Osteoblast (primary cell): Measurements from ENCODE around the gene MSX1. TPM values are rescaled to one million over a fixed set of nuclear protein-coding genes. Genes with fewer than 3 reads are reported as not detected.

Experiments
- DNase-seq: peaks from one replicate; pipeline ENCODE4 v3.0.0; 2011; ENCODE audit warnings: low spot score, mixed read lengths; ENCODE audit not compliant: insufficient read length; ENCODE audit errors: missing footprints
- H2AFZ ChIP-seq: 2 replicates; pipeline ENCODE4 v1.6.0; 2011; ENCODE audit warnings: mild to moderate bottlenecking, low read length
- H3K27ac ChIP-seq: 2 replicates; pipeline ENCODE4 v1.5.1; 2011; ENCODE audit warnings: mild to moderate bottlenecking, low read depth, low read length, moderate library complexity
- H3K27me3 ChIP-seq: 2 replicates; pipeline ENCODE4 v1.6.0; 2012; ENCODE audit warnings: mild to moderate bottlenecking, control low read depth, inconsistent platforms, low read length, moderate library complexity; ENCODE audit not compliant: insufficient read depth
- H3K36me3 ChIP-seq: 2 replicates; pipeline ENCODE4 v1.5.1; 2011; ENCODE audit warnings: mild to moderate bottlenecking, low read length, control low read depth, moderate library complexity; ENCODE audit not compliant: insufficient read depth
- H3K4me1 ChIP-seq: 2 replicates; pipeline ENCODE4 v1.5.1; 2011; ENCODE audit warnings: mild to moderate bottlenecking, low read length, control low read depth, moderate library complexity; ENCODE audit not compliant: insufficient read depth
- H3K4me2 ChIP-seq: 2 replicates; pipeline ENCODE4 v1.6.0; 2011; ENCODE audit warnings: mild to moderate bottlenecking, low read length; ENCODE audit not compliant: insufficient read depth
- H3K4me3 ChIP-seq: fragments of 200-600 bp; sonication (generic); 3 replicates; pipeline ENCODE4 v1.5.1; 2012; ENCODE audit warnings: mild to moderate bottlenecking, low read length, inconsistent platforms; ENCODE audit not compliant: insufficient read depth
- H3K79me2 ChIP-seq: 2 replicates; pipeline ENCODE4 v1.6.0; 2012; ENCODE audit warnings: mild to moderate bottlenecking, low read length, control low read depth, inconsistent platforms; ENCODE audit not compliant: insufficient read depth
- H3K9me3 ChIP-seq: 2 replicates; pipeline ENCODE4 v1.5.1; 2011; ENCODE audit warnings: low read depth, low read length, control low read depth
- H4K20me1 ChIP-seq: 2 replicates; pipeline ENCODE4 v1.6.0; 2012; ENCODE audit warnings: mild to moderate bottlenecking, low read length, control low read depth; ENCODE audit not compliant: insufficient read depth
- total RNA-seq: library from RNA; depleted of rRNA; stranded (reverse); fragments of >200 nt; gene quantifications from 2 replicates; pipeline ENCODE4 v1.2.3, GENCODE V29; 2012
- TF ChIP-seq, protein P1 (sequence below): IDR thresholded peaks from 2 replicates; pipeline ENCODE4 v1.5.1; 2011; ENCODE audit warnings: mild to moderate bottlenecking, low read depth, low read length, moderate library complexity; ENCODE audit errors: extremely low read depth

Gene MSX1
- total RNA-seq, 1 donor: 2.9 TPM

DNA sequence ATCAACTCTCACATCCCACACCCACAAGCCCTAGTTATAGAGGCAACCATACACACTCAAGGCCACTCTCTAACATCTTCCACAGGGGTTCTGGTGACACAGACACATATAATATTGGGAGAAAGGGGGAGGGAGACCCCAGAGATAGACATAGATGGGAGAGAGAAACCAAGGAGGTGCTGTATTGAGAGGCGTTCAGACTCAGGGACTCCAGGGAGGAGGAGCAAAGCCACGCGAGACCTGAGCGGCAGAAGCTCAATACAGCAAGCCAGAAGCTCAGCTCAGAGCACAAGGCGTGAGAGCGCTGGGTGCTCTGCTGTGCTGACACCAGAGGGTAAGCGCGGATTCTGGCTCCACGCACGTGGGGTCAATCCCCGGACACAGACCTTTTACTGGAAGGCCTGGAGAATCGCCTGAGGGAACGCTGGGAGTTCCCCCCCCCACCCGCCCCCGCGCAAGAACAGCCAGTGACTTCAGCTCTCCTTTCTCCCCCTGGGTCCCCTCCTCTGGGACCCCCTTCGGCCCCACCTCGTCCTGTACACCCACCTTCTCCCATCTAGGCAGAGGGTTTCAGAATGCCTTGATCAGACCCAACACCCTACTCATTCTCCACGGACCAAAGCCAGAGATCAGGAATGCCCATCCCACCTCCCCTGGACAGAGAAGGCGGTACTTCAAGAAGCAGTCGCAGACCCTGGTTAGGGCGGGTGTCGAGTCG lies 8.7 kb downstream of the MSX1 start:
- TF ChIP-seq, protein P1, sequence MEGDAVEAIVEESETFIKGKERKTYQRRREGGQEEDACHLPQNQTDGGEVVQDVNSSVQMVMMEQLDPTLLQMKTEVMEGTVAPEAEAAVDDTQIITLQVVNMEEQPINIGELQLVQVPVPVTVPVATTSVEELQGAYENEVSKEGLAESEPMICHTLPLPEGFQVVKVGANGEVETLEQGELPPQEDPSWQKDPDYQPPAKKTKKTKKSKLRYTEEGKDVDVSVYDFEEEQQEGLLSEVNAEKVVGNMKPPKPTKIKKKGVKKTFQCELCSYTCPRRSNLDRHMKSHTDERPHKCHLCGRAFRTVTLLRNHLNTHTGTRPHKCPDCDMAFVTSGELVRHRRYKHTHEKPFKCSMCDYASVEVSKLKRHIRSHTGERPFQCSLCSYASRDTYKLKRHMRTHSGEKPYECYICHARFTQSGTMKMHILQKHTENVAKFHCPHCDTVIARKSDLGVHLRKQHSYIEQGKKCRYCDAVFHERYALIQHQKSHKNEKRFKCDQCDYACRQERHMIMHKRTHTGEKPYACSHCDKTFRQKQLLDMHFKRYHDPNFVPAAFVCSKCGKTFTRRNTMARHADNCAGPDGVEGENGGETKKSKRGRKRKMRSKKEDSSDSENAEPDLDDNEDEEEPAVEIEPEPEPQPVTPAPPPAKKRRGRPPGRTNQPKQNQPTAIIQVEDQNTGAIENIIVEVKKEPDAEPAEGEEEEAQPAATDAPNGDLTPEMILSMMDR: no peak
- Histone ChIP-seq H3K9me3 (no peaks in the 10 kb centered on the region), H3K79me2 (no peaks in the 10 kb centered on the region), H3K27ac (no peak overlapping the region), H3K4me1 (no peaks in the 10 kb centered on the region), H2AFZ (no peak overlapping the region), H3K4me2 (no peak overlapping the region), H3K27me3 (peaks cover 82% of the 10 kb centered on the region), H3K36me3 (no peaks in the 10 kb centered on the region), H4K20me1 (no peaks in the 10 kb centered on the region), H3K4me3 (no peak overlapping the region)
- DNase-seq: peak; percentile 74

DNA sequence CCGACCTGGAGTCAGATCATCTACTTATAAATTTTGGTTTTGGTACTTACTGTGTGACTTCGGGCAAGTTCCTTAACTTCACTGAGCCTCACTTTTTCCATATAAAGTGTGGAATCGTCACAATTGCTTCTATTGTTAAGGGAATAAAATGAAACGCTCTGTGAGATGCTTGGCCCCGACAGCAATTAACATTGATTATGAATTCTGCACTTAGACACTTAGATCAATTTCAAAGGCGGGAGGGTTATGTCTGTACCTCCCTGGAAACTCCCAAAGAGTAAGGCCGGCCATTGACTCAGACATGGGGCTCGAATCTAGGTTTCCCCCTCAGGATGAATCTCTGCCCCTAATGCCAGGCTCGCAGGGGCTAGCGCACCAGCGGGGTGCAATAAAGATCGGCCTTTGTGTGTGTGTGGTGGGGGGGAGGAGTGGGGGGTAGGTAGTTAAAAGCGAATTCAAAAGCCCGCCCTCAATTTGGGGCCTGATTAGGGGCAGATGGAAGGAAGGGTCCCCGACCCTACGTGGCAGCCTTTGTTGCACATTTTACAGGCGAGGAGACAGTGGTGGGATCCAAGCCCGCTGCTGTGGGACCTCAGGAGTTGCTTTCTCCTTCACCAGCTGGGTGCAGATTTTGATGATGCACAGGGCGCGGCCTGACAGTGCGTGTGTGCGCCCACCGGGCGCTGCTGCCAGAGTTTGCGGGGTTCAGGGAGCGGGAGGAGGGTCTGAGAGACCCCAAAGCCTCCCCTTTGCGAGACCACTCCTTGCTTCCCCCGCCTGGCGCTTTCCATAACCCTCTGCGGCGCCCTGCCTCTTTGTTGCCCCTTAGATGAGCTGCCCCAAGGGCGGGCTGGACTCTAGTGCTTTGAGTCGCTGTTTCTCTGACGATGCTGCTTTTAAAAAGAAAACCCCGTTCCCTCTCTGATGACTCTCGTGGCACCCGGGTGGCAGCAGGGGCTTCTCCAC lies 9.6 kb downstream of the MSX1 start:
- no peak overlapping the region for H3K4me2 ChIP-seq
- no peaks in the 10 kb centered on the region for H3K36me3 ChIP-seq
- H2AFZ ChIP-seq: no peak overlapping the region
- TF ChIP-seq, protein P1: no peak
- no peak overlapping the region for H3K4me3 ChIP-seq
- H4K20me1 ChIP-seq: no peaks in the 10 kb centered on the region
- peak; percentile 70 for DNase-seq
- no peak overlapping the region for H3K27ac ChIP-seq
- no peaks in the 10 kb centered on the region for H3K4me1 ChIP-seq
- no peaks in the 10 kb centered on the region for H3K9me3 ChIP-seq
- peaks cover 90% of the 10 kb centered on the region for H3K27me3 ChIP-seq
- H3K79me2 ChIP-seq: no peaks in the 10 kb centered on the region

DNA sequence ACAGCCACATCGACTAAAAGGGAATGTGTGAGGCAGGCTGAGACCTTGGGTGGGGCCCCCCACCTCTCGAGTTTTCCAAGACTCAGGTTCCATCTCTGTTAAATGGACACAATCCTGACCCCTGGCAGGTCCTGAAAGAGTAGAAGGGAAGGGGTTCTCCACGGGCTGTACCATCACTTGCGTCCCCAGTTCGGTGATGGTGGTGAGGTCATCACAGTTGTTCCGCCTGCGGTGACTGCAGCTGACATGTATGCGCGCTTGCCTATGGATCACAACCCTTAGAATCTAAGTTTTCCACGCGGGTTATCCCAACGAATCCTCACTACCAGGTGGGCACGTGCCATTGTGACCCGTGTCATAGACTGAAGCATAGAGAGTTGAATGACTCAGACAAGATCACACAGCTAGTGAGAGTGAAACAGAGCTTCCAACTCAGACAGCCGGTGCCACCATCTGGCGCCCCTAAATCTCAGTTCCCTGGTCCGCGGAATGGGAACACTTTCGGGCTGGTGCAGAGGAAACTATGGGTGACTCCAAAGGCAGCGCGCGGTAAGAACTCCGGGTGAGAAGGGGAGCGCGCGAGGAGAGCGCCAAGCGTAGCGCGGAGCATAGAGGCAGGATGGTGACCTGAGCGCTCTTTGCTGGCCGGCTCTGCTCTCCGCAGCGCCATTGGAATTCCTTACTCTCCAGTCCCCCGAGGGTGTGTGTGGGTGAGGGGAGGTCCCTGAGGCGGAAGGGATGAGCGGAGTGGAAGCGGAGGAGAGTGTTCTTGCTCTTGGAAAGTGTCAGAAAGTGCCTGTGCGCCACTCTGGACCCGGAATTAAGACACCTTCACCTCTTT lies 10.5 kb downstream of the MSX1 start:
- Histone ChIP-seq H3K9me3 (no peaks in the 10 kb centered on the region), H3K4me1 (no peaks in the 10 kb centered on the region), H3K4me3 (no peak overlapping the region), H3K79me2 (no peaks in the 10 kb centered on the region), H2AFZ (no peak overlapping the region), H4K20me1 (no peaks in the 10 kb centered on the region), H3K27me3 (peaks cover 92% of the 10 kb centered on the region), H3K4me2 (no peak overlapping the region), H3K27ac (no peak overlapping the region), H3K36me3 (no peaks in the 10 kb centered on the region)
- TF ChIP-seq, protein P1: no peak
- no peak for DNase-seq
